ENCODE measurements around the gene NDUFB2. TPM values are rescaled to one million over a fixed set of nuclear protein-coding genes. Genes with fewer than 3 reads are reported as not detected.
"Not testable (repeated sequence)": the region's sequence is repeated elsewhere in the genome, so short reads cannot be mapped to it uniquely, and the experiment has no call there.

NDUFB2 gene
- total RNA-seq, 1 donor from 2014 or later, result 682 TPM

- no peak overlapping the region for H3K27ac ChIP-seq (replicated peaks)
- intact Hi-C loops (cut with micrococcal nuclease), result no loop called here
- no peaks in the 10 kb centered on the region for H3K9me3 ChIP-seq (replicated peaks)
- H3K36me3 ChIP-seq, result no peaks in the 10 kb centered on the region
- H3K27me3 ChIP-seq (ENCODE audit: low read depth), result no peaks in the 10 kb centered on the region
- no peak for TF ChIP-seq CTCF (IDR thresholded peaks at IDR 0.05; ENCODE audit: borderline replicate concordance)
- DNase-seq, result no peak
- peaks cover 27% of the 10 kb centered on the region for H3K4me1 ChIP-seq
- H3K4me3 ChIP-seq, result no peak overlapping the region
These were observed 38.6 kb upstream of the NDUFB2 start for GRCh38 chr7:140657891-140658290.

- no peak for DNase-seq
- Histone ChIP-seq H3K27me3 (ENCODE audit: low read depth) (no peaks in the 10 kb centered on the region), H3K4me1 (peaks cover 18% of the 10 kb centered on the region), H3K4me3 (no peak overlapping the region), H3K36me3 (no peaks in the 10 kb centered on the region), H3K9me3 (replicated peaks) (no peaks in the 10 kb centered on the region), H3K27ac (replicated peaks) (no peak overlapping the region)
- intact Hi-C loops (cut with micrococcal nuclease), result no loop called here
- TF ChIP-seq CTCF (IDR thresholded peaks at IDR 0.05; ENCODE audit: borderline replicate concordance), result no peak
These were observed 36.7 kb upstream of the NDUFB2 start for GRCh38 chr7:140659856-140660255.

- no peak overlapping the region for H3K27ac ChIP-seq (replicated peaks)
- no peak overlapping the region for H3K4me3 ChIP-seq
- no peaks in the 10 kb centered on the region for H3K27me3 ChIP-seq (ENCODE audit: low read depth)
- intact Hi-C loops (cut with micrococcal nuclease), result no loop called here
- no peak for DNase-seq
- no peaks in the 10 kb centered on the region for H3K36me3 ChIP-seq
- H3K4me1 ChIP-seq, result peaks cover 13% of the 10 kb centered on the region
- no peak for TF ChIP-seq CTCF (IDR thresholded peaks at IDR 0.05; ENCODE audit: borderline replicate concordance)
- H3K9me3 ChIP-seq (replicated peaks), result no peaks in the 10 kb centered on the region
These were observed 35.4 kb upstream of the NDUFB2 start for GRCh38 chr7:140661124-140661523.

- intact Hi-C loops (cut with micrococcal nuclease); H3K36me3 ChIP-seq; H3K4me3 ChIP-seq; DNase-seq; H3K9me3 ChIP-seq (replicated peaks); H3K27ac ChIP-seq (replicated peaks); H3K4me1 ChIP-seq; H3K27me3 ChIP-seq (ENCODE audit: low read depth): not testable (repeated sequence)
These were observed 33.6 kb upstream of the NDUFB2 start for GRCh38 chr7:140662938-140663337.

GRCh38 chr7:140667476-140667875 lies 29.0 kb upstream of the NDUFB2 start:
- Histone ChIP-seq H3K27ac (replicated peaks) (no peak overlapping the region), H3K36me3 (no peaks in the 10 kb centered on the region), H3K4me1 (peaks cover 4% of the 10 kb centered on the region), H3K27me3 (ENCODE audit: low read depth) (no peaks in the 10 kb centered on the region), H3K9me3 (replicated peaks) (no peaks in the 10 kb centered on the region), H3K4me3 (no peak overlapping the region)
- no peak for DNase-seq
- intact Hi-C loops (cut with micrococcal nuclease), result no loop called here
- no peak for TF ChIP-seq CTCF (IDR thresholded peaks at IDR 0.05; ENCODE audit: borderline replicate concordance)

- Histone ChIP-seq H3K36me3 (no peaks in the 10 kb centered on the region), H3K4me1 (peaks cover 15% of the 10 kb centered on the region), H3K4me3 (no peak overlapping the region), H3K9me3 (replicated peaks) (no peaks in the 10 kb centered on the region), H3K27ac (replicated peaks) (no peak overlapping the region), H3K27me3 (ENCODE audit: low read depth) (no peaks in the 10 kb centered on the region)
- DNase-seq, result no peak
- intact Hi-C loops (cut with micrococcal nuclease), result no loop called here
- TF ChIP-seq CTCF (IDR thresholded peaks at IDR 0.05; ENCODE audit: borderline replicate concordance), result no peak
These were observed 27.9 kb upstream of the NDUFB2 start for GRCh38 chr7:140668641-140669040.
